OCI-LY1 (cell line): Measurements from ENCODE around the gene ZFYVE28.

Experiments
- H2AFZ ChIP-seq: fragments of 200-600 bp; sonication (generic), shearing (Covaris generic); 2 replicates; pipeline ENCODE4 v1.6.0; 2014; ENCODE audit warnings: antibody characterized with exemption, mild to moderate bottlenecking, low read length
- H3F3A ChIP-seq: fragments of 200-600 bp; sonication (generic), shearing (Covaris generic); 2 replicates; pipeline ENCODE4 v1.6.0; 2014; ENCODE audit warnings: mild to moderate bottlenecking, antibody characterized with exemption, low read length, moderate library complexity; ENCODE audit not compliant: insufficient read depth
- H3K27ac ChIP-seq: fragments of 200-600 bp; sonication (generic); 2 replicates; pipeline ENCODE4 v1.5.1; 2014; ENCODE audit warnings: low read length, mixed run types, mild to moderate bottlenecking, low read depth; ENCODE audit not compliant: poor library complexity, severe bottlenecking
- H3K27me3 ChIP-seq: fragments of 200-600 bp; sonication (generic); 2 replicates; pipeline ENCODE4 v1.6.0; 2014; ENCODE audit warnings: antibody characterized with exemption, mild to moderate bottlenecking, low read length, moderate library complexity; ENCODE audit not compliant: insufficient read depth
- H3K36me3 ChIP-seq: fragments of 200-600 bp; sonication (generic); 2 replicates; pipeline ENCODE4 v1.6.1; 2014; ENCODE audit warnings: mild to moderate bottlenecking, antibody characterized with exemption, low read length, moderate library complexity, mixed read lengths; ENCODE audit not compliant: insufficient read depth
- H3K4me1 ChIP-seq: fragments of 200-600 bp; sonication (generic); 2 replicates; pipeline ENCODE4 v1.5.1; 2014; ENCODE audit warnings: mild to moderate bottlenecking, low read length, moderate library complexity; ENCODE audit not compliant: insufficient read depth, severe bottlenecking
- H3K4me2 ChIP-seq: fragments of 200-600 bp; sonication (generic), shearing (Covaris generic); 2 replicates; pipeline ENCODE4 v1.6.1; 2014; ENCODE audit warnings: low read length
- H3K4me3 ChIP-seq: fragments of 200-600 bp; sonication (generic); 2 replicates; pipeline ENCODE4 v1.5.1; 2014; ENCODE audit warnings: low read length, low read depth, mild to moderate bottlenecking, mixed read lengths; ENCODE audit not compliant: poor library complexity, severe bottlenecking
- H3K79me2 ChIP-seq: fragments of 200-600 bp; shearing (Covaris generic); 2 replicates; pipeline ENCODE4 v1.6.1; 2016; ENCODE audit warnings: mixed run types, low read length, mixed read lengths; ENCODE audit not compliant: insufficient read depth
- H3K9ac ChIP-seq: fragments of 200-600 bp; sonication (generic), shearing (Covaris generic); 2 replicates; pipeline ENCODE4 v1.6.1; 2014; ENCODE audit warnings: mild to moderate bottlenecking, low read length, mixed read lengths
- H3K9me2 ChIP-seq: fragments of 200-600 bp; sonication (generic), shearing (Covaris generic); 2 replicates; pipeline ENCODE4 v1.6.1; 2014; ENCODE audit warnings: low read depth, mild to moderate bottlenecking, low read length, mixed read lengths
- H3K9me3 ChIP-seq: fragments of 200-600 bp; shearing (Covaris generic); 2 replicates; pipeline ENCODE4 v1.6.1; 2014; ENCODE audit warnings: low read length, mixed read lengths
- H4K20me1 ChIP-seq: fragments of 200-600 bp; sonication (generic), shearing (Covaris generic); 2 replicates; pipeline ENCODE4 v1.6.0; 2016; ENCODE audit warnings: mild to moderate bottlenecking, low read length; ENCODE audit not compliant: insufficient read depth
- EZH2 ChIP-seq: fragments of 200-600 bp; sonication (generic), shearing (Covaris generic); IDR thresholded peaks from 2 replicates; pipeline ENCODE4 v1.8.0; 2017; ENCODE audit warnings: borderline replicate concordance, mixed run types, mild to moderate bottlenecking, antibody characterized with exemption, low read length, moderate library complexity, mixed read lengths
- TF ChIP-seq, protein P1 (sequence below): fragments of 200-600 bp; sonication (generic), shearing (Covaris generic); IDR thresholded peaks from 2 replicates; pipeline ENCODE4 v1.5.1; 2017; ENCODE audit warnings: mild to moderate bottlenecking, antibody characterized with exemption, low read length, moderate library complexity, mixed read lengths

The ZFYVE28 gene

DNA sequence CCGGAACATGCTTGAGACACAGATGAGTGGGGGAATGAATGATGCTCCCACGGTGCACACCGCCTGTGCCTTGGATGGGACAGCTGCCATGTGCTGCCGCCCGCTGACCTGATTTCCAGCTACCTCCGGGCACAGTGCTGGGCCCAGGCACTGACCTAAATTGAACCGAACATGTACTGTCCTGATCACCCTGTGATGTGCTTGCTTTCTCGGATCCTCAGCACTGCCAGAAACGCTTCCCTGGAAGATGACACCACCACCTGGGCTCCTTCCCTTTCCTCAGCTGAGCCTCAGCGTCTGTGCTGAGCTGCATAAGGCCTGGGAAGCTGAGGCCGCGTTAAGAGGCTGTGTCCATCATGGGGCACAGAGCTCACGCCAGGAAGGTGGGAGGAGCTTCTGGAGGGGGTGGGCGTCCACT is 117.2 kb downstream of the ZFYVE28 start:
- no peaks in the 10 kb centered on the region for H4K20me1 ChIP-seq
- H3K9ac ChIP-seq = no peak overlapping the region
- H3K27ac ChIP-seq = no peak overlapping the region
- TF ChIP-seq EZH2 = no peak
- TF ChIP-seq, protein P1, sequence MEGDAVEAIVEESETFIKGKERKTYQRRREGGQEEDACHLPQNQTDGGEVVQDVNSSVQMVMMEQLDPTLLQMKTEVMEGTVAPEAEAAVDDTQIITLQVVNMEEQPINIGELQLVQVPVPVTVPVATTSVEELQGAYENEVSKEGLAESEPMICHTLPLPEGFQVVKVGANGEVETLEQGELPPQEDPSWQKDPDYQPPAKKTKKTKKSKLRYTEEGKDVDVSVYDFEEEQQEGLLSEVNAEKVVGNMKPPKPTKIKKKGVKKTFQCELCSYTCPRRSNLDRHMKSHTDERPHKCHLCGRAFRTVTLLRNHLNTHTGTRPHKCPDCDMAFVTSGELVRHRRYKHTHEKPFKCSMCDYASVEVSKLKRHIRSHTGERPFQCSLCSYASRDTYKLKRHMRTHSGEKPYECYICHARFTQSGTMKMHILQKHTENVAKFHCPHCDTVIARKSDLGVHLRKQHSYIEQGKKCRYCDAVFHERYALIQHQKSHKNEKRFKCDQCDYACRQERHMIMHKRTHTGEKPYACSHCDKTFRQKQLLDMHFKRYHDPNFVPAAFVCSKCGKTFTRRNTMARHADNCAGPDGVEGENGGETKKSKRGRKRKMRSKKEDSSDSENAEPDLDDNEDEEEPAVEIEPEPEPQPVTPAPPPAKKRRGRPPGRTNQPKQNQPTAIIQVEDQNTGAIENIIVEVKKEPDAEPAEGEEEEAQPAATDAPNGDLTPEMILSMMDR = no peak
- H3K4me3 ChIP-seq = no peak overlapping the region
- H3K27me3 ChIP-seq = no peaks in the 10 kb centered on the region
- no peaks in the 10 kb centered on the region for H3F3A ChIP-seq
- H3K4me2 ChIP-seq = no peak overlapping the region
- no peak overlapping the region for H2AFZ ChIP-seq
- no peaks in the 10 kb centered on the region for H3K9me2 ChIP-seq
- no peaks in the 10 kb centered on the region for H3K79me2 ChIP-seq
- no peaks in the 10 kb centered on the region for H3K9me3 ChIP-seq
- peaks cover 32% of the 10 kb centered on the region for H3K4me1 ChIP-seq
- H3K36me3 ChIP-seq = no peaks in the 10 kb centered on the region; the same call in 1 of the 2 replicates

DNA sequence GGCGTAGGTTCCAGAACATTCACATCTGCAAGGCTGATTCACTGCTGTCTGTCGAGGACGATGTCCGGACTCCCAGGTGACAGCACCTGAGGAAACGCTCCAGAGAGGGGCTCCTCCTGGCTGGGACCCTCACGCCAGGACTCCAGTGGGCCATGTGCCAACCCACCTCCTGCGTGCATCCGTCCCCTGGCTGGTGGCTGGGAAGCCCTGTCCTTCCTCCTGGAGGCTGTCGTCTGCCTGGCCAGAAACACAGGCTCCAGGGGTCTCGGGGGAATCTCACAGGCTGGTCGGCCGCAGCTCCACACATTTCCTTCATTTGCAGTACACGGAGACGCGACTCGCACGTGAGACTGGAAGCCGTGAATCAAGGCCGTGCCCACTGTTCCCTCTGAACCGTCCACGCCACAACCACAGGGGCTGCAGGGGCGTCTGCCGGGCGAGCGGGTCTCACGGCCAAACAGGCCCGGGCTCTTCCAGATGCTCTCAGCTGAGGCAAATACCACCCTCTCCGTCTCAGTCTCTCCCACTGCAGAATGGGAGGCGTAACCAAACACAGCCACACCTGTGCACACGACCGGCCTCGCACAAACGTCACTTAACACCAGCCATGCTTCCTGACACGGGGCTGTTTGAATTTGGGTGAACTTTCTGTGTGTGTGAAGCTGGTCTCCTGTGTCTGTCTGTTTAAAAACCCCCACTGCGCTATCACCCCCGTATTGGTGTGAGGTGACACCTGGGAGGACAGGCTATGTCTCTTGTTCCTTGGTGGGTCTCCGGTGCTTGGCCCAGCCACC is 117.8 kb downstream of the ZFYVE28 start:
- Histone ChIP-seq H3K9ac (no peak overlapping the region), H3F3A (no peaks in the 10 kb centered on the region), H3K4me1 (peaks cover 38% of the 10 kb centered on the region), H3K27me3 (no peaks in the 10 kb centered on the region), H4K20me1 (no peaks in the 10 kb centered on the region), H3K9me2 (no peaks in the 10 kb centered on the region), H2AFZ (no peak overlapping the region), H3K36me3 (no peaks in the 10 kb centered on the region; the same call in 1 of the 2 replicates), H3K27ac (no peak overlapping the region), H3K4me2 (no peak overlapping the region), H3K9me3 (no peaks in the 10 kb centered on the region), H3K4me3 (no peak overlapping the region), H3K79me2 (no peaks in the 10 kb centered on the region)
- TF ChIP-seq EZH2 = no peak
- TF ChIP-seq, protein P1 = no peak

DNA sequence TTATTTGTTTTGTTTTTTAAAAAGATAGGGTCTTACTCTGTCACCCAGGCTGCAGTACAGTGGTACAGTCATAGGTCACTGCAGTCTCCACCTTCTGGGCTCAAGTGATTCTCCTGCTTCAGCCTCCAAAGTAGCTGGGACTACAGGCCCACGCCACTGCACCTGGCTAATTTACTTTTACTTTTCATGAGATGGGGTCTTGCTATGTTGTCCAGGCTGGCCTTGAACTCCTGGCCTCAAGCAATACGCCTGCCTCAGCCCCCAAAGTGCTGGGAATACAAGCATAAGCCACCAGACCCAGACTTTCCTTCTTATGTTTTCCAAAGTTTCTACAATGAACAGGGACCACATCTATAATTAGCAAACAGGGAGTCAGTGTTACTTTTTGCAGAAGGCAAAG is 118.7 kb downstream of the ZFYVE28 start:
- TF ChIP-seq EZH2 = no peak
- TF ChIP-seq, protein P1 = no peak
- Histone ChIP-seq H3K9ac (no peak overlapping the region), H3K9me3 (no peaks in the 10 kb centered on the region), H3K9me2 (no peaks in the 10 kb centered on the region), H3K4me3 (no peak overlapping the region), H3K4me1 (peaks cover 40% of the 10 kb centered on the region), H3K79me2 (no peaks in the 10 kb centered on the region), H4K20me1 (no peaks in the 10 kb centered on the region), H3F3A (no peaks in the 10 kb centered on the region), H3K27me3 (no peaks in the 10 kb centered on the region), H3K36me3 (no peaks in the 10 kb centered on the region; the same call in 1 of the 2 replicates), H3K27ac (no peak overlapping the region), H3K4me2 (no peak overlapping the region), H2AFZ (no peak overlapping the region)
